ENCODE results near the gene ALDH4A1.

DNA sequence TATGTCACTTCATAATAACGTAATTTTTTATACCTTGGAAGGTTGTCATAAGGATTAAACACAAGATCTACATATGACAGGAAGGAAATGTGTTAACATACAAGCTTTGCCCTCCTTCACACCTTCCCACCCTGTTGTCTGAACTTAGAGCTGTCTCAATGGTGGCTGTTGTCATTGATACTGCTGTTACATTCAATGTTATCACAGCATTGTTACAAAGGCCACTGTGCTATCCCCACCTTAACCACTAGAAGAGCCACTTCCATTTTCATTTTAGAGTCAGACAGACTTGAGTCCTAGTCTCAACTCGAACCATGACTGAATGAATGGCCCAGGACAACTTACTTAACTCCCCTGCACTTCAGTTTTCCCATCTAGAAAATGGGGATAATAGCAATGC is 74.1 kb downstream of the ALDH4A1 start:
- TF ChIP-seq, protein P1, sequence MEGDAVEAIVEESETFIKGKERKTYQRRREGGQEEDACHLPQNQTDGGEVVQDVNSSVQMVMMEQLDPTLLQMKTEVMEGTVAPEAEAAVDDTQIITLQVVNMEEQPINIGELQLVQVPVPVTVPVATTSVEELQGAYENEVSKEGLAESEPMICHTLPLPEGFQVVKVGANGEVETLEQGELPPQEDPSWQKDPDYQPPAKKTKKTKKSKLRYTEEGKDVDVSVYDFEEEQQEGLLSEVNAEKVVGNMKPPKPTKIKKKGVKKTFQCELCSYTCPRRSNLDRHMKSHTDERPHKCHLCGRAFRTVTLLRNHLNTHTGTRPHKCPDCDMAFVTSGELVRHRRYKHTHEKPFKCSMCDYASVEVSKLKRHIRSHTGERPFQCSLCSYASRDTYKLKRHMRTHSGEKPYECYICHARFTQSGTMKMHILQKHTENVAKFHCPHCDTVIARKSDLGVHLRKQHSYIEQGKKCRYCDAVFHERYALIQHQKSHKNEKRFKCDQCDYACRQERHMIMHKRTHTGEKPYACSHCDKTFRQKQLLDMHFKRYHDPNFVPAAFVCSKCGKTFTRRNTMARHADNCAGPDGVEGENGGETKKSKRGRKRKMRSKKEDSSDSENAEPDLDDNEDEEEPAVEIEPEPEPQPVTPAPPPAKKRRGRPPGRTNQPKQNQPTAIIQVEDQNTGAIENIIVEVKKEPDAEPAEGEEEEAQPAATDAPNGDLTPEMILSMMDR (IDR thresholded peaks at IDR 0.05), result no peak
- no peak for TF ChIP-seq POLR2A (IDR thresholded peaks at IDR 0.05)

Measured in gastroesophageal sphincter (tissue), 3 donors.